GM12878 (cell line): ENCODE results near the gene ATXN7L1. TPM values are rescaled to one million over a fixed set of nuclear protein-coding genes. Genes with fewer than 3 reads are reported as not detected.

Experiments used
- ATF2 ChIP-seq: IDR thresholded peaks from 2 replicates; pipeline ENCODE4 v1.6.1; 2012; ENCODE audit warnings: low read length, inconsistent platforms
- CREM ChIP-seq: IDR thresholded peaks from 2 replicates; pipeline ENCODE4 v1.6.1; 2014; ENCODE audit warnings: antibody characterized with exemption, low read depth
- FOS ChIP-seq: IDR thresholded peaks from 3 replicates; pipeline ENCODE4 v1.6.1; 2011; ENCODE audit warnings: borderline replicate concordance; ENCODE audit not compliant: insufficient read length; ENCODE audit errors: extremely low read depth
- HDGF ChIP-seq: fragments of 450-650 bp; IDR thresholded peaks from 2 replicates; pipeline ENCODE4 v1.6.1; 2016; ENCODE audit warnings: antibody characterized with exemption
- PAX8 ChIP-seq: fragments of 450-650 bp; IDR thresholded peaks from 2 replicates; pipeline ENCODE4 v1.6.1; 2017; ENCODE audit warnings: mild to moderate bottlenecking, moderate library complexity
- POLR2A ChIP-seq: IDR thresholded peaks from 2 replicates; pipeline ENCODE4 v1.6.1; 2011; ENCODE audit warnings: low read depth, mild to moderate bottlenecking, low read length
- RAD21 ChIP-seq: IDR thresholded peaks from 2 replicates; pipeline ENCODE4 v1.6.1; 2011; ENCODE audit warnings: mild to moderate bottlenecking, low read depth, low read length, moderate library complexity; ENCODE audit not compliant: insufficient read depth
- SMAD1 ChIP-seq: fragments of 450-650 bp; IDR thresholded peaks from 2 replicates; pipeline ENCODE4 v1.6.1; 2018; ENCODE audit warnings: mild to moderate bottlenecking, low read depth; ENCODE audit not compliant: partially characterized antibody
- STAT3 ChIP-seq: IDR thresholded peaks from 2 replicates; pipeline ENCODE4 v1.6.1; 2011; ENCODE audit warnings: low read depth, low read length, improper control_type of control experiment
- TCF3 ChIP-seq: IDR thresholded peaks from 2 replicates; pipeline ENCODE4 v1.6.1; 2012; ENCODE audit warnings: low read depth, mild to moderate bottlenecking, low read length, borderline replicate concordance; ENCODE audit not compliant: insufficient read depth
- ZBED1 ChIP-seq: IDR thresholded peaks from 2 replicates; pipeline ENCODE4 v1.6.1; 2016; ENCODE audit warnings: borderline replicate concordance
- polyA plus RNA-seq, 11 experiments: library from polyadenylated mRNA; depleted of rRNA in 4 of 11; unstranded in 6 of 11; stranded (reverse) in 5 of 11; fragments of >200 nt; fragmentation: Nextera tagmentation in 4 of 11; fragmentation: Illumina TruSeq in 1 of 11; extraction: Ambion mirVana in 4 of 11; extraction: Trizol in 1 of 11; gene quantifications; 1 replicate in 1 of 11; 2 replicates in 10 of 11; pipeline versions ENCODE4 v1.2.1 to v1.2.3, GENCODE V29; 2011 to 2016; ENCODE audit warnings: inconsistent platforms in 2 of 11, missing spikeins in 2 of 11, low read depth in 1 of 11
- total RNA-seq, 4 experiments: library from RNA; depleted of rRNA in 3 of 4; stranded (reverse); fragments of >200 nt in 3 of 4; fragmentation: Illumina TruSeq in 1 of 4; extraction: Trizol in 1 of 4; gene quantifications; 2 replicates each; pipeline versions ENCODE4 v1.2.1 to v1.2.3, GENCODE V29; 2013 to 2021
- TF ChIP-seq, protein P1 (sequence below): fragments of 450-650 bp; IDR thresholded peaks from 2 replicates; pipeline ENCODE4 v1.6.1; 2017; ENCODE audit warnings: mild to moderate bottlenecking, moderate library complexity
- TF ChIP-seq, protein P2 (sequence below): fragments of 450-650 bp; IDR thresholded peaks from 2 replicates; pipeline ENCODE4 v1.6.1; 2018; ENCODE audit warnings: borderline replicate concordance, mild to moderate bottlenecking; ENCODE audit not compliant: partially characterized antibody
- TF ChIP-seq, protein P3 (sequence below): IDR thresholded peaks from 2 replicates; pipeline ENCODE4 v1.6.1; 2011; ENCODE audit warnings: borderline replicate concordance, low read depth, mild to moderate bottlenecking, moderate library complexity, mixed read lengths, low read length; ENCODE audit not compliant: insufficient read depth; ENCODE audit errors: extremely low read length
- TF ChIP-seq, protein P4 (sequence below): fragments of 450-650 bp; formaldehyde crosslinking; IDR thresholded peaks from 2 replicates; pipeline ENCODE4 v1.4.0; 2022; ENCODE audit warnings: mild to moderate bottlenecking, moderate library complexity
- TF ChIP-seq, protein P5 (sequence below): fragments of 150-350 bp; IDR thresholded peaks from 2 replicates; pipeline ENCODE4 v1.6.1; 2014; ENCODE audit warnings: mild to moderate bottlenecking, low read depth, low read length

The ATXN7L1 gene
- total and polyA plus RNA-seq, 10 of the 15 experiments (the other 5 are each of a cell fraction or from before 2014, with no cell fraction given): 0.40 to 2.9 (median 1.2) TPM

DNA sequence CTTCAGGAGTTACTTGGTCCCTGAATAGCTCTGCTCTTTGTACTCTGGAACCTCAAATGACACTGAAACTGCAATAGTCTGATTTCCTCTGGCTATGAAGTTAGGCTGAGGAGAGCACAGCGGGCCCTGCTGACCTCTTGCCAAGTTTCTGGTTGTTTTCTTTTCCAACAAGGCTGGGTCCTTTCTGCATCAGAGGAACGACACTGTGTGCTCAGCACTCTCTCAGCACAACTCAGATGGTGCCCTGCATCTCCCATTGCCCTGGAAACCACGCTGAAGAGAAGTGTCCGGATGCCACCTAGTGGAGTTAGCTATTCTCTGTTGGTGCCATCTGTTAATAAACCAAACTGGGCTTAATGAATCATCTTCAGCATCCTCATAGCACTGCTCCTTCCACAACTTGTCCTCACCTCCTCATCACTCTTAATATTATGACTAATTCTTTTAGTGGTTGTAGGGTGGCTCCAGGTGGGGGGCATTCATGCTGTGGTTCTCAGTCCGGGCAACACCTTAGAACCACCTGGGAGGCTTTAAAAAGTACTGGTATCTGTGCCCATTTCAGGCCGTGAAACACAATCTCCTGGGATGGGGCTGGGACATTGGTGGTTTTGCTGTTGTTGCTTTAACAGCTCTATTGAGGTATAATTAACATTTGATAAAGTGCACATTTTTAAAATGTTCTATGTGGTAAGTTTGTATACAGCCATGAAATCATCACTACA is 286.9 kb downstream of the ATXN7L1 start (continued):
- TF ChIP-seq, protein P1, sequence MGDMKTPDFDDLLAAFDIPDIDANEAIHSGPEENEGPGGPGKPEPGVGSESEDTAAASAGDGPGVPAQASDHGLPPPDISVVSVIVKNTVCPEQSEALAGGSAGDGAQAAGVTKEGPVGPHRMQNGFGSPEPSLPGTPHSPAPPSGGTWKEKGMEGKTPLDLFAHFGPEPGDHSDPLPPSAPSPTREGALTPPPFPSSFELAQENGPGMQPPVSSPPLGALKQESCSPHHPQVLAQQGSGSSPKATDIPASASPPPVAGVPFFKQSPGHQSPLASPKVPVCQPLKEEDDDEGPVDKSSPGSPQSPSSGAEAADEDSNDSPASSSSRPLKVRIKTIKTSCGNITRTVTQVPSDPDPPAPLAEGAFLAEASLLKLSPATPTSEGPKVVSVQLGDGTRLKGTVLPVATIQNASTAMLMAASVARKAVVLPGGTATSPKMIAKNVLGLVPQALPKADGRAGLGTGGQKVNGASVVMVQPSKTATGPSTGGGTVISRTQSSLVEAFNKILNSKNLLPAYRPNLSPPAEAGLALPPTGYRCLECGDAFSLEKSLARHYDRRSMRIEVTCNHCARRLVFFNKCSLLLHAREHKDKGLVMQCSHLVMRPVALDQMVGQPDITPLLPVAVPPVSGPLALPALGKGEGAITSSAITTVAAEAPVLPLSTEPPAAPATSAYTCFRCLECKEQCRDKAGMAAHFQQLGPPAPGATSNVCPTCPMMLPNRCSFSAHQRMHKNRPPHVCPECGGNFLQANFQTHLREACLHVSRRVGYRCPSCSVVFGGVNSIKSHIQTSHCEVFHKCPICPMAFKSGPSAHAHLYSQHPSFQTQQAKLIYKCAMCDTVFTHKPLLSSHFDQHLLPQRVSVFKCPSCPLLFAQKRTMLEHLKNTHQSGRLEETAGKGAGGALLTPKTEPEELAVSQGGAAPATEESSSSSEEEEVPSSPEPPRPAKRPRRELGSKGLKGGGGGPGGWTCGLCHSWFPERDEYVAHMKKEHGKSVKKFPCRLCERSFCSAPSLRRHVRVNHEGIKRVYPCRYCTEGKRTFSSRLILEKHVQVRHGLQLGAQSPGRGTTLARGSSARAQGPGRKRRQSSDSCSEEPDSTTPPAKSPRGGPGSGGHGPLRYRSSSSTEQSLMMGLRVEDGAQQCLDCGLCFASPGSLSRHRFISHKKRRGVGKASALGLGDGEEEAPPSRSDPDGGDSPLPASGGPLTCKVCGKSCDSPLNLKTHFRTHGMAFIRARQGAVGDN: no peak
- TF ChIP-seq, protein P2, sequence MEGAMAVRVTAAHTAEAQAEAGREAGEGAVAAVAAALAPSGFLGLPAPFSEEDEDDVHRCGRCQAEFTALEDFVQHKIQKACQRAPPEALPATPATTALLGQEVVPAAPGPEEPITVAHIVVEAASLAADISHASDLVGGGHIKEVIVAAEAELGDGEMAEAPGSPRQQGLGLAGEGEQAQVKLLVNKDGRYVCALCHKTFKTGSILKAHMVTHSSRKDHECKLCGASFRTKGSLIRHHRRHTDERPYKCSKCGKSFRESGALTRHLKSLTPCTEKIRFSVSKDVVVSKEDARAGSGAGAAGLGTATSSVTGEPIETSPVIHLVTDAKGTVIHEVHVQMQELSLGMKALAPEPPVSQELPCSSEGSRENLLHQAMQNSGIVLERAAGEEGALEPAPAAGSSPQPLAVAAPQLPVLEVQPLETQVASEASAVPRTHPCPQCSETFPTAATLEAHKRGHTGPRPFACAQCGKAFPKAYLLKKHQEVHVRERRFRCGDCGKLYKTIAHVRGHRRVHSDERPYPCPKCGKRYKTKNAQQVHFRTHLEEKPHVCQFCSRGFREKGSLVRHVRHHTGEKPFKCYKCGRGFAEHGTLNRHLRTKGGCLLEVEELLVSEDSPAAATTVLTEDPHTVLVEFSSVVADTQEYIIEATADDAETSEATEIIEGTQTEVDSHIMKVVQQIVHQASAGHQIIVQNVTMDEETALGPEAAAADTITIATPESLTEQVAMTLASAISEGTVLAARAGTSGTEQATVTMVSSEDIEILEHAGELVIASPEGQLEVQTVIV: no peak
- TF ChIP-seq STAT3 (no peak), ZBED1 (no peak), SMAD1 (no peak), RAD21 (peak; percentile 83), HDGF (no peak), ATF2 (no peak), TCF3 (no peak), PAX8 (no peak), FOS (no peak), POLR2A (no peak), CREM (no peak)
- TF ChIP-seq, protein P3, sequence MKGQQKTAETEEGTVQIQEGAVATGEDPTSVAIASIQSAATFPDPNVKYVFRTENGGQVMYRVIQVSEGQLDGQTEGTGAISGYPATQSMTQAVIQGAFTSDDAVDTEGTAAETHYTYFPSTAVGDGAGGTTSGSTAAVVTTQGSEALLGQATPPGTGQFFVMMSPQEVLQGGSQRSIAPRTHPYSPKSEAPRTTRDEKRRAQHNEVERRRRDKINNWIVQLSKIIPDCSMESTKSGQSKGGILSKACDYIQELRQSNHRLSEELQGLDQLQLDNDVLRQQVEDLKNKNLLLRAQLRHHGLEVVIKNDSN: no peak
- TF ChIP-seq, protein P4, sequence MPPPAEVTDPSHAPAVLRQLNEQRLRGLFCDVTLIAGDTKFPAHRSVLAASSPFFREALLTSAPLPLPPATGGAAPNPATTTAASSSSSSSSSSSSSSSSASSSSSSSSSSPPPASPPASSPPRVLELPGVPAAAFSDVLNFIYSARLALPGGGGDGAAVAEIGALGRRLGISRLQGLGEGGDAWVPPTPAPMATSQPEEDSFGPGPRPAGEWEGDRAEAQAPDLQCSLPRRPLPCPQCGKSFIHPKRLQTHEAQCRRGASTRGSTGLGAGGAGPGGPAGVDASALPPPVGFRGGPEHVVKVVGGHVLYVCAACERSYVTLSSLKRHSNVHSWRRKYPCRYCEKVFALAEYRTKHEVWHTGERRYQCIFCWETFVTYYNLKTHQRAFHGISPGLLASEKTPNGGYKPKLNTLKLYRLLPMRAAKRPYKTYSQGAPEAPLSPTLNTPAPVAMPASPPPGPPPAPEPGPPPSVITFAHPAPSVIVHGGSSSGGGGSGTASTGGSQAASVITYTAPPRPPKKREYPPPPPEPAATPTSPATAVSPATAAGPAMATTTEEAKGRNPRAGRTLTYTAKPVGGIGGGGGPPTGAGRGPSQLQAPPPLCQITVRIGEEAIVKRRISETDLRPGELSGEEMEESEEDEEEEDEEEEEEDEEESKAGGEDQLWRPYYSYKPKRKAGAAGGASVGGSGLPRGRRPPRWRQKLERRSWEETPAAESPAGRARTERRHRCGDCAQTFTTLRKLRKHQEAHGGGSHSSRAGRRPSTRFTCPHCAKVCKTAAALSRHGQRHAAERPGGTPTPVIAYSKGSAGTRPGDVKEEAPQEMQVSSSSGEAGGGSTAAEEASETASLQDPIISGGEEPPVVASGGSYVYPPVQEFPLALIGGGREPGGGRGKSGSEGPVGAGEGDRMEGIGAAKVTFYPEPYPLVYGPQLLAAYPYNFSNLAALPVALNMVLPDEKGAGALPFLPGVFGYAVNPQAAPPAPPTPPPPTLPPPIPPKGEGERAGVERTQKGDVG (CRISPR knock-in tag): no peak
- TF ChIP-seq, protein P5, sequence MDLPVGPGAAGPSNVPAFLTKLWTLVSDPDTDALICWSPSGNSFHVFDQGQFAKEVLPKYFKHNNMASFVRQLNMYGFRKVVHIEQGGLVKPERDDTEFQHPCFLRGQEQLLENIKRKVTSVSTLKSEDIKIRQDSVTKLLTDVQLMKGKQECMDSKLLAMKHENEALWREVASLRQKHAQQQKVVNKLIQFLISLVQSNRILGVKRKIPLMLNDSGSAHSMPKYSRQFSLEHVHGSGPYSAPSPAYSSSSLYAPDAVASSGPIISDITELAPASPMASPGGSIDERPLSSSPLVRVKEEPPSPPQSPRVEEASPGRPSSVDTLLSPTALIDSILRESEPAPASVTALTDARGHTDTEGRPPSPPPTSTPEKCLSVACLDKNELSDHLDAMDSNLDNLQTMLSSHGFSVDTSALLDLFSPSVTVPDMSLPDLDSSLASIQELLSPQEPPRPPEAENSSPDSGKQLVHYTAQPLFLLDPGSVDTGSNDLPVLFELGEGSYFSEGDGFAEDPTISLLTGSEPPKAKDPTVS: no peak
